Endothelial cell of umbilical vein (primary cell): Measurements from ENCODE around the gene KCNC1. TPM values are rescaled to one million over a fixed set of nuclear protein-coding genes. Genes with fewer than 3 reads are reported as not detected.

Experiments used
- BruUV-seq: library from RNA; stranded (reverse); fragments of 400-500 nt; replicated peaks from 2 replicates; lab custom pipeline; 2021; lab: Mats Ljungman, UMichigan
- CTCF ChIA-PET: fragments of 300-600, 350-600 bp; sonication (Branson Sonifier 250); formaldehyde crosslinking; loops from one replicate; lab custom pipeline; 2021; ENCODE audit warnings: antibody characterized with exemption, inconsistent platforms; lab: Charles Lee
- POLR2A ChIA-PET: fragments of 300-600, 350-600 bp; sonication (Branson Sonifier 250); formaldehyde crosslinking; loops from one replicate; lab custom pipeline; 2021; ENCODE audit warnings: antibody characterized with exemption, inconsistent platforms; lab: Charles Lee
- DNase-seq: peaks from one replicate; pipeline ENCODE4 v3.0.0-alpha.2; 2011; ENCODE audit warnings: low read depth, low spot score
- FAIRE-seq: peaks from 2 replicates; lab custom pipeline; 2011; peaks lifted over from hg19 to GRCh38; lab: Jason Lieb, UNC
- H2AFZ ChIP-seq: 2 replicates; pipeline ENCODE4 v1.6.0; 2012; ENCODE audit warnings: low read depth, low read length, control low read depth, inconsistent platforms
- H3K27ac ChIP-seq: 2 replicates; pipeline ENCODE4 v1.5.1; 2011; ENCODE audit warnings: low read depth, mild to moderate bottlenecking, control low read depth, low read length, moderate library complexity; ENCODE audit not compliant: insufficient read depth
- H3K27me3 ChIP-seq, 2 experiments: 2 replicates each; pipeline versions ENCODE4 v1.6.0 to v1.6.1; 2011; ENCODE audit warnings: low read length in 2 of 2, mixed read lengths in 1 of 2; ENCODE audit not compliant: control insufficient read depth in 2 of 2, insufficient read depth in 2 of 2
- H3K36me3 ChIP-seq, 2 experiments: 2 replicates in 1 of 2; 3 replicates in 1 of 2; pipeline ENCODE4 v1.5.1; 2011; ENCODE audit warnings: low read length in 2 of 2, mild to moderate bottlenecking in 1 of 2, moderate library complexity in 1 of 2; ENCODE audit not compliant: control insufficient read depth in 2 of 2, insufficient read depth in 2 of 2; ENCODE audit errors: extremely low read depth in 1 of 2
- H3K4me1 ChIP-seq: 3 replicates; pipeline ENCODE4 v1.5.1; 2011; ENCODE audit warnings: mild to moderate bottlenecking, low read length; ENCODE audit not compliant: control insufficient read depth, insufficient read depth; ENCODE audit errors: extremely low read depth
- H3K4me2 ChIP-seq: 2 replicates; pipeline ENCODE4 v1.6.1; 2011; ENCODE audit warnings: low read length, control low read depth, mixed read lengths; ENCODE audit not compliant: insufficient read depth
- H3K4me3 ChIP-seq, 3 experiments: fragments of 200-600 bp in 1 of 3; sonication (generic), shearing (Covaris generic) in 1 of 3; replicated peaks in 1 of 3; 2 replicates each; pipeline ENCODE4 v1.5.1; 2011 to 2016; ENCODE audit warnings: control low read depth in 3 of 3, low read length in 3 of 3, mild to moderate bottlenecking in 2 of 3, inconsistent platforms in 1 of 3, low read depth in 1 of 3, moderate library complexity in 1 of 3; ENCODE audit not compliant: insufficient read depth in 1 of 3
- H3K79me2 ChIP-seq: 2 replicates; pipeline ENCODE4 v1.6.0; 2012; ENCODE audit warnings: low read length, inconsistent platforms; ENCODE audit not compliant: control insufficient read depth, insufficient read depth
- H3K9ac ChIP-seq: replicated peaks from 2 replicates; pipeline ENCODE3; 2011; ENCODE audit warnings: low read length, control low read depth; ENCODE audit not compliant: insufficient read depth; ENCODE audit errors: extremely low read depth
- H3K9me1 ChIP-seq: replicated peaks from 3 replicates; pipeline ENCODE4 v1.6.0; 2011; ENCODE audit warnings: mild to moderate bottlenecking, low read length; ENCODE audit not compliant: control insufficient read depth, insufficient read depth; ENCODE audit errors: extremely low read depth
- H3K9me3 ChIP-seq: replicated peaks from 2 replicates; pipeline ENCODE4 v1.5.1; 2012; ENCODE audit warnings: low read length, inconsistent platforms; ENCODE audit not compliant: control insufficient read depth, insufficient read depth
- H4K20me1 ChIP-seq: replicated peaks from 2 replicates; pipeline ENCODE3; 2011; ENCODE audit warnings: mild to moderate bottlenecking, low read length; ENCODE audit not compliant: control insufficient read depth, insufficient read depth; ENCODE audit errors: extremely low read depth
- EZH2 ChIP-seq: IDR thresholded peaks from 2 replicates; pipeline ENCODE4 v1.6.1; 2012; ENCODE audit warnings: borderline replicate concordance, low read depth, mild to moderate bottlenecking, moderate library complexity, low read length, inconsistent platforms; ENCODE audit not compliant: severe bottlenecking
- FOS ChIP-seq: IDR thresholded peaks from 2 replicates; pipeline ENCODE4 v1.6.1; 2011; ENCODE audit warnings: mild to moderate bottlenecking, low read length, moderate library complexity, borderline replicate concordance; ENCODE audit not compliant: insufficient read depth
- GATA2 ChIP-seq: IDR thresholded peaks from 2 replicates; pipeline ENCODE4 v1.7.0; 2011; ENCODE audit warnings: low read depth, mild to moderate bottlenecking, moderate library complexity, mixed read lengths, low read length; ENCODE audit not compliant: insufficient read length, insufficient read depth
- JUN ChIP-seq: IDR thresholded peaks from 2 replicates; pipeline ENCODE4 v1.6.1; 2011; ENCODE audit warnings: borderline replicate concordance, low read depth; ENCODE audit not compliant: insufficient read length, insufficient read depth
- MAX ChIP-seq: IDR thresholded peaks from 2 replicates; pipeline ENCODE4 v1.6.1; 2011; ENCODE audit not compliant: insufficient read depth, insufficient read length
- MYC ChIP-seq: IDR thresholded peaks from one replicate; pipeline ENCODE4 v1.6.1; 2011; ENCODE audit warnings: mild to moderate bottlenecking, low read depth, low read length
- POLR2A ChIP-seq: IDR thresholded peaks from 2 replicates; pipeline ENCODE4 v1.6.1; 2012; ENCODE audit warnings: low read depth, mild to moderate bottlenecking, control low read depth, low read length
- POLR2AphosphoS5 ChIP-seq: IDR thresholded peaks from 2 replicates; pipeline ENCODE4 v1.6.1; 2012; ENCODE audit warnings: low read depth, mild to moderate bottlenecking, control low read depth, low read length, moderate library complexity; ENCODE audit not compliant: insufficient read depth
- dilution Hi-C: fragments of 300-500 bp; cut with MboI; formaldehyde crosslinking; loops from one replicate; pipeline ENCODE4 v1.15.0; 2019; ENCODE audit warnings: low sequenced_read_pairs; ENCODE audit not compliant: extremely low pct_ligation_motif_present
- intact Hi-C: fragments of 100-400 bp; cut with micrococcal nuclease; formaldehyde crosslinking; loops from one replicate; pipeline ENCODE4 v1.10.0; 2022
- polyA plus RNA-seq, 4 experiments: library from polyadenylated mRNA; depleted of rRNA in 3 of 4; stranded (reverse) in 3 of 4; unstranded in 1 of 4; fragments of >200 nt; gene quantifications; 2 replicates each; pipeline versions ENCODE4 v1.2.1 to v1.2.3, GENCODE V29; 2011 to 2012; ENCODE audit warnings: missing spikeins in 1 of 4
- total RNA-seq: library from RNA; stranded (reverse); gene quantifications from 2 replicates; pipeline ENCODE4 v1.2.3, GENCODE V29; 2021
- TF ChIP-seq, protein P1 (sequence below), 2 donors: IDR thresholded peaks; 1 replicate in 1 of 2; 2 replicates in 1 of 2; pipeline ENCODE4 v1.5.1; 2011; ENCODE audit warnings: low read length in 2 of 2, mild to moderate bottlenecking in 2 of 2, moderate library complexity in 2 of 2, control low read depth in 1 of 2, inconsistent platforms in 1 of 2, low read depth in 1 of 2; ENCODE audit not compliant: insufficient read depth in 1 of 2; ENCODE audit errors: extremely low read depth in 1 of 2

KCNC1 gene
- total and polyA plus RNA-seq, 2 donors (not counting 3 experiments of a cell fraction or from before 2014, with no cell fraction given): not detected

DNA sequence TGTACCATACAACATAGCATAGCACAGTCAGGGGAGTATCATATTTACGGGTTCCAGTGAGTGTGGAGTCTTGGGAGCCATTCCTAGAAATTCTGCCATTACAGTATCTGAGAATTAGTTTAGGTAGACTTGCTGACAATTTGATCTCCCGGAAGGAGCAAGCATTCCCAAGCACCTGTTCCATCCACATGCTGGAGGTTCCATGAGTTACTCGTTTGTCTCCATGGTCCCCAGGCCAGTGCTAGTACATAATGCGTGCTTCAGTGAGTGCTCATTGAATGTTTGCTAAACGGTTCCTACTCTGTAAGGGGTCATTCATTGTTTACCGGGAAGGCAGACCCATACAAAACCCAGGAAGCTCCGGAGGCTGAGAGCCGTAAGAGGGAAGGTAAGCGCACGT, 42.6 kb upstream of the KCNC1 start:
- intact Hi-C loops: no loop called here

More for the DNA sequence above, 42.6 kb upstream of the KCNC1 start:
- no peak overlapping the region for H3K27ac ChIP-seq
- no peak overlapping the region for H3K9ac ChIP-seq
- TF ChIP-seq POLR2A (no peak), JUN (no peak), EZH2 (no peak), GATA2 (no peak), MAX (no peak), MYC (no peak), FOS (no peak), POLR2AphosphoS5 (no peak)
- TF ChIP-seq, protein P1, sequence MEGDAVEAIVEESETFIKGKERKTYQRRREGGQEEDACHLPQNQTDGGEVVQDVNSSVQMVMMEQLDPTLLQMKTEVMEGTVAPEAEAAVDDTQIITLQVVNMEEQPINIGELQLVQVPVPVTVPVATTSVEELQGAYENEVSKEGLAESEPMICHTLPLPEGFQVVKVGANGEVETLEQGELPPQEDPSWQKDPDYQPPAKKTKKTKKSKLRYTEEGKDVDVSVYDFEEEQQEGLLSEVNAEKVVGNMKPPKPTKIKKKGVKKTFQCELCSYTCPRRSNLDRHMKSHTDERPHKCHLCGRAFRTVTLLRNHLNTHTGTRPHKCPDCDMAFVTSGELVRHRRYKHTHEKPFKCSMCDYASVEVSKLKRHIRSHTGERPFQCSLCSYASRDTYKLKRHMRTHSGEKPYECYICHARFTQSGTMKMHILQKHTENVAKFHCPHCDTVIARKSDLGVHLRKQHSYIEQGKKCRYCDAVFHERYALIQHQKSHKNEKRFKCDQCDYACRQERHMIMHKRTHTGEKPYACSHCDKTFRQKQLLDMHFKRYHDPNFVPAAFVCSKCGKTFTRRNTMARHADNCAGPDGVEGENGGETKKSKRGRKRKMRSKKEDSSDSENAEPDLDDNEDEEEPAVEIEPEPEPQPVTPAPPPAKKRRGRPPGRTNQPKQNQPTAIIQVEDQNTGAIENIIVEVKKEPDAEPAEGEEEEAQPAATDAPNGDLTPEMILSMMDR (IDR thresholded peaks at IDR 0.05; ENCODE audit: extremely low read depth in 1 of 2, insufficient read depth in 1 of 2, low read depth in 1 of 2, low read length in 2 of 2): no peak
- H3K79me2 ChIP-seq: no peaks in the 10 kb centered on the region
- H3K9me1 ChIP-seq: no peaks in the 10 kb centered on the region
- CTCF ChIA-PET: no interaction called here
- POLR2A ChIA-PET: no interaction called here
- no TSS peak for BruUV-seq
- H3K4me3 ChIP-seq: no peak overlapping the region
- no peak for DNase-seq
- no peaks in the 10 kb centered on the region for H3K4me1 ChIP-seq
- no peak overlapping the region for H3K4me2 ChIP-seq
- FAIRE-seq: no peak
- no peaks in the 10 kb centered on the region for H3K9me3 ChIP-seq
- no peaks in the 10 kb centered on the region for H3K36me3 ChIP-seq
- dilution Hi-C loops: no loop called here
- H4K20me1 ChIP-seq: no peaks in the 10 kb centered on the region
- H2AFZ ChIP-seq: no peak overlapping the region
- H3K27me3 ChIP-seq: peaks cover 29 to 49% of the 10 kb centered on the region in 2 experiments
